ENCODE data around the gene CISD3. TPM values are rescaled to one million over a fixed set of nuclear protein-coding genes. Genes with fewer than 3 reads are reported as not detected.

Gene CISD3
- total and polyA plus RNA-seq, 2 experiments from 2014 or later = 0.94 to 8.9 TPM

DNA sequence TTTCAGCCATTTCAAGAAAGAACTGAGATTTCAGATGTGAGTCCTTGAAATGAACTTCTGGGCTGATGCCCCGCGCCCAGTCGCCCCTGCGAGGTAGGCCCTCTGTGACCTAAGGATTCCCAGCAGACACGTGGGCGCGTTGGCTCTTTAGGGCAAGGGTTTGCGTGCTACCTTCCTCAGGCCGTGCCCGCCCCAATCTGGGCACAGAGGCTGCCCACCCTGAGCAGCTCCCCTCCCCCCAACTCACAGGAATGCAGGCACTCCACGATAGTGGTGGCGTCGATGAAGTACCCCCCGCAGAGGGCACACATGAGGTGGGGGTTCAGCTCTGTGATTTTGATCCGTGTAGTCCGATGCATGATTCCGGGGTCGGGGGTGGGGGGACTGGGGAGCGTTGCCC, 9.9 kb downstream of the CISD3 start:
- Histone ChIP-seq H3K36me3 (ENCODE audit: insufficient read depth) (peaks cover 5% of the 10 kb centered on the region), H3K79me2 (replicated peaks; ENCODE audit: insufficient read depth) (peaks cover 52% of the 10 kb centered on the region)

More for the DNA sequence above, 9.9 kb downstream of the CISD3 start:
- Histone ChIP-seq H3K4me1 (ENCODE audit: insufficient read depth) (peaks cover 17% of the 10 kb centered on the region), H3K27me3 (ENCODE audit: insufficient read depth) (no peaks in the 10 kb centered on the region), H3K9me2 (ENCODE audit: insufficient read depth) (no peaks in the 10 kb centered on the region), H3F3A (replicated peaks; ENCODE audit: low read depth) (0 out of 2 replicates have a peak, but pooled peaks cover 11% of the 10 kb centered on the region), H3K4me2 (no peak overlapping the region), H3K27ac (ENCODE audit: low read depth) (no peak overlapping the region), H4K20me1 (replicated peaks; ENCODE audit: insufficient read depth) (peaks cover 52% of the 10 kb centered on the region), H3K4me3 (no peak overlapping the region), H2AFZ (no peak overlapping the region)
- DNase-seq (ENCODE audit: low spot score) (no peak), ATAC-seq (no peak)
- Mint-ChIP-seq H3K9me3 (no peaks in the 10 kb centered on the region; the same call in 2 of the 3 replicates), H3K27me3 (ENCODE audit: insufficient read depth, low read depth, poor library complexity) (peaks cover 28% of the 10 kb centered on the region), H3K4me3 (no peak overlapping the region), H3K4me1 (peaks cover 43% of the 10 kb centered on the region), H3K36me3 (ENCODE audit: low read depth) (peaks cover 73% of the 10 kb centered on the region), H3K27ac (no peak overlapping the region)
- TF ChIP-seq, protein P1, sequence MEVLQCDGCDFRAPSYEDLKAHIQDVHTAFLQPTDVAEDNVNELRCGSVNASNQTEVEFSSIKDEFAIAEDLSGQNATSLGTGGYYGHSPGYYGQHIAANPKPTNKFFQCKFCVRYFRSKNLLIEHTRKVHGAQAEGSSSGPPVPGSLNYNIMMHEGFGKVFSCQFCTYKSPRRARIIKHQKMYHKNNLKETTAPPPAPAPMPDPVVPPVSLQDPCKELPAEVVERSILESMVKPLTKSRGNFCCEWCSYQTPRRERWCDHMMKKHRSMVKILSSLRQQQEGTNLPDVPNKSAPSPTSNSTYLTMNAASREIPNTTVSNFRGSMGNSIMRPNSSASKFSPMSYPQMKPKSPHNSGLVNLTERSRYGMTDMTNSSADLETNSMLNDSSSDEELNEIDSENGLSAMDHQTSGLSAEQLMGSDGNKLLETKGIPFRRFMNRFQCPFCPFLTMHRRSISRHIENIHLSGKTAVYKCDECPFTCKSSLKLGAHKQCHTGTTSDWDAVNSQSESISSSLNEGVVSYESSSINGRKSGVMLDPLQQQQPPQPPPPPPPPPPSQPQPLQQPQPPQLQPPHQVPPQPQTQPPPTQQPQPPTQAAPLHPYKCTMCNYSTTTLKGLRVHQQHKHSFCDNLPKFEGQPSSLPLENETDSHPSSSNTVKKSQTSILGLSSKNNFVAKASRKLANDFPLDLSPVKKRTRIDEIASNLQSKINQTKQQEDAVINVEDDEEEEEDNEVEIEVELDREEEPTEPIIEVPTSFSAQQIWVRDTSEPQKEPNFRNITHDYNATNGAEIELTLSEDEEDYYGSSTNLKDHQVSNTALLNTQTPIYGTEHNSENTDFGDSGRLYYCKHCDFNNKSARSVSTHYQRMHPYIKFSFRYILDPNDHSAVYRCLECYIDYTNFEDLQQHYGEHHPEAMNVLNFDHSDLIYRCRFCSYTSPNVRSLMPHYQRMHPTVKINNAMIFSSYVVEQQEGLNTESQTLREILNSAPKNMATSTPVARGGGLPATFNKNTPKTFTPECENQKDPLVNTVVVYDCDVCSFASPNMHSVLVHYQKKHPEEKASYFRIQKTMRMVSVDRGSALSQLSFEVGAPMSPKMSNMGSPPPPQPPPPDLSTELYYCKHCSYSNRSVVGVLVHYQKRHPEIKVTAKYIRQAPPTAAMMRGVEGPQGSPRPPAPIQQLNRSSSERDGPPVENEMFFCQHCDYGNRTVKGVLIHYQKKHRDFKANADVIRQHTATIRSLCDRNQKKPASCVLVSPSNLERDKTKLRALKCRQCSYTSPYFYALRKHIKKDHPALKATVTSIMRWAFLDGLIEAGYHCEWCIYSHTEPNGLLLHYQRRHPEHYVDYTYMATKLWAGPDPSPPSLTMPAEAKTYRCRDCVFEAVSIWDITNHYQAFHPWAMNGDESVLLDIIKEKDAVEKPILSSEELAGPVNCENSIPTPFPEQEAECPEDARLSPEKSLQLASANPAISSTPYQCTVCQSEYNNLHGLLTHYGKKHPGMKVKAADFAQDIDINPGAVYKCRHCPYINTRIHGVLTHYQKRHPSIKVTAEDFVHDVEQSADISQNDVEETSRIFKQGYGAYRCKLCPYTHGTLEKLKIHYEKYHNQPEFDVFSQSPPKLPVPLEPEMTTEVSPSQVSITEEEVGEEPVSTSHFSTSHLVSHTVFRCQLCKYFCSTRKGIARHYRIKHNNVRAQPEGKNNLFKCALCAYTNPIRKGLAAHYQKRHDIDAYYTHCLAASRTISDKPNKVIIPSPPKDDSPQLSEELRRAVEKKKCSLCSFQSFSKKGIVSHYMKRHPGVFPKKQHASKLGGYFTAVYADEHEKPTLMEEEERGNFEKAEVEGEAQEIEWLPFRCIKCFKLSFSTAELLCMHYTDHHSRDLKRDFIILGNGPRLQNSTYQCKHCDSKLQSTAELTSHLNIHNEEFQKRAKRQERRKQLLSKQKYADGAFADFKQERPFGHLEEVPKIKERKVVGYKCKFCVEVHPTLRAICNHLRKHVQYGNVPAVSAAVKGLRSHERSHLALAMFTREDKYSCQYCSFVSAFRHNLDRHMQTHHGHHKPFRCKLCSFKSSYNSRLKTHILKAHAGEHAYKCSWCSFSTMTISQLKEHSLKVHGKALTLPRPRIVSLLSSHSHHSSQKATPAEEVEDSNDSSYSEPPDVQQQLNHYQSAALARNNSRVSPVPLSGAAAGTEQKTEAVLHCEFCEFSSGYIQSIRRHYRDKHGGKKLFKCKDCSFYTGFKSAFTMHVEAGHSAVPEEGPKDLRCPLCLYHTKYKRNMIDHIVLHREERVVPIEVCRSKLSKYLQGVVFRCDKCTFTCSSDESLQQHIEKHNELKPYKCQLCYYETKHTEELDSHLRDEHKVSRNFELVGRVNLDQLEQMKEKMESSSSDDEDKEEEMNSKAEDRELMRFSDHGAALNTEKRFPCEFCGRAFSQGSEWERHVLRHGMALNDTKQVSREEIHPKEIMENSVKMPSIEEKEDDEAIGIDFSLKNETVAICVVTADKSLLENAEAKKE (CRISPR knock-in tag; IDR thresholded peaks at IDR 0.05) = no peak
- no peak for TF ChIP-seq ZNF114 (CRISPR knock-in tag; IDR thresholded peaks at IDR 0.05)
- no peak for TF ChIP-seq ZNF331 (CRISPR knock-in tag; IDR thresholded peaks at IDR 0.05; ENCODE audit: low read depth)
- TF ChIP-seq CREB1 (CRISPR knock-in tag; IDR thresholded peaks at IDR 0.05; ENCODE audit: low read depth) = no peak
- no peak for TF ChIP-seq JUNB (IDR thresholded peaks at IDR 0.05; ENCODE audit: unreplicated experiment)
- TF ChIP-seq POLR2AphosphoS5 (IDR thresholded peaks at IDR 0.05; ENCODE audit: low read depth) = no peak
- TF ChIP-seq EZH2phosphoT487 (IDR thresholded peaks at IDR 0.05; ENCODE audit: unreplicated experiment) = no peak
- no peak for TF ChIP-seq NANOG (IDR thresholded peaks at IDR 0.05; ENCODE audit: borderline replicate concordance)
